ENCODE measurements around the gene CFDP1.

- no peak for TF ChIP-seq AGO2 (optimal IDR thresholded peaks at IDR 0.05; ENCODE audit: low read depth, low read length)
- TF ChIP-seq MYC (CRISPR knock-in tag; IDR thresholded peaks at IDR 0.05; ENCODE audit: borderline replicate concordance): no peak
- no peak for TF ChIP-seq ATF2 (CRISPR knock-in tag; IDR thresholded peaks at IDR 0.05)
- no peak for TF ChIP-seq MAFK (conservative IDR thresholded peaks at IDR 0.05 in 1 of 2, IDR thresholded peaks at IDR 0.05 in 1 of 2; ENCODE audit: low read length in 2 of 2)
- TF ChIP-seq ZNF263 (CRISPR knock-in tag; IDR thresholded peaks at IDR 0.05): no peak
- TF ChIP-seq CEBPB (IDR thresholded peaks at IDR 0.05; ENCODE audit: borderline replicate concordance, low read depth, low read length): no peak
- no peak for TF ChIP-seq EP300 (IDR thresholded peaks at IDR 0.05; ENCODE audit: low read depth in 2 of 2, low read length in 2 of 2)
- no peak for TF ChIP-seq EP300 (CRISPR knock-in tag; IDR thresholded peaks at IDR 0.05; ENCODE audit: borderline replicate concordance)
- TF ChIP-seq, protein P1, sequence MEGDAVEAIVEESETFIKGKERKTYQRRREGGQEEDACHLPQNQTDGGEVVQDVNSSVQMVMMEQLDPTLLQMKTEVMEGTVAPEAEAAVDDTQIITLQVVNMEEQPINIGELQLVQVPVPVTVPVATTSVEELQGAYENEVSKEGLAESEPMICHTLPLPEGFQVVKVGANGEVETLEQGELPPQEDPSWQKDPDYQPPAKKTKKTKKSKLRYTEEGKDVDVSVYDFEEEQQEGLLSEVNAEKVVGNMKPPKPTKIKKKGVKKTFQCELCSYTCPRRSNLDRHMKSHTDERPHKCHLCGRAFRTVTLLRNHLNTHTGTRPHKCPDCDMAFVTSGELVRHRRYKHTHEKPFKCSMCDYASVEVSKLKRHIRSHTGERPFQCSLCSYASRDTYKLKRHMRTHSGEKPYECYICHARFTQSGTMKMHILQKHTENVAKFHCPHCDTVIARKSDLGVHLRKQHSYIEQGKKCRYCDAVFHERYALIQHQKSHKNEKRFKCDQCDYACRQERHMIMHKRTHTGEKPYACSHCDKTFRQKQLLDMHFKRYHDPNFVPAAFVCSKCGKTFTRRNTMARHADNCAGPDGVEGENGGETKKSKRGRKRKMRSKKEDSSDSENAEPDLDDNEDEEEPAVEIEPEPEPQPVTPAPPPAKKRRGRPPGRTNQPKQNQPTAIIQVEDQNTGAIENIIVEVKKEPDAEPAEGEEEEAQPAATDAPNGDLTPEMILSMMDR (CRISPR knock-in tag; IDR thresholded peaks at IDR 0.05): no peak
- TF ChIP-seq ZNF737 (CRISPR knock-in tag; IDR thresholded peaks at IDR 0.05; ENCODE audit: borderline replicate concordance): no peak
- TF ChIP-seq, protein P2, sequence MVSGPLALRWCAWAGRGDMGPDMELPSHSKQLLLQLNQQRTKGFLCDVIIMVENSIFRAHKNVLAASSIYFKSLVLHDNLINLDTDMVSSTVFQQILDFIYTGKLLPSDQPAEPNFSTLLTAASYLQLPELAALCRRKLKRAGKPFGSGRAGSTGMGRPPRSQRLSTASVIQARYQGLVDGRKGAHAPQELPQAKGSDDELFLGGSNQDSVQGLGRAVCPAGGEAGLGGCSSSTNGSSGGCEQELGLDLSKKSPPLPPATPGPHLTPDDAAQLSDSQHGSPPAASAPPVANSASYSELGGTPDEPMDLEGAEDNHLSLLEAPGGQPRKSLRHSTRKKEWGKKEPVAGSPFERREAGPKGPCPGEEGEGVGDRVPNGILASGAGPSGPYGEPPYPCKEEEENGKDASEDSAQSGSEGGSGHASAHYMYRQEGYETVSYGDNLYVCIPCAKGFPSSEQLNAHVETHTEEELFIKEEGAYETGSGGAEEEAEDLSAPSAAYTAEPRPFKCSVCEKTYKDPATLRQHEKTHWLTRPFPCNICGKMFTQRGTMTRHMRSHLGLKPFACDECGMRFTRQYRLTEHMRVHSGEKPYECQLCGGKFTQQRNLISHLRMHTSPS (CRISPR knock-in tag; IDR thresholded peaks at IDR 0.05; ENCODE audit: low read depth): no peak
- TF ChIP-seq, protein P3, sequence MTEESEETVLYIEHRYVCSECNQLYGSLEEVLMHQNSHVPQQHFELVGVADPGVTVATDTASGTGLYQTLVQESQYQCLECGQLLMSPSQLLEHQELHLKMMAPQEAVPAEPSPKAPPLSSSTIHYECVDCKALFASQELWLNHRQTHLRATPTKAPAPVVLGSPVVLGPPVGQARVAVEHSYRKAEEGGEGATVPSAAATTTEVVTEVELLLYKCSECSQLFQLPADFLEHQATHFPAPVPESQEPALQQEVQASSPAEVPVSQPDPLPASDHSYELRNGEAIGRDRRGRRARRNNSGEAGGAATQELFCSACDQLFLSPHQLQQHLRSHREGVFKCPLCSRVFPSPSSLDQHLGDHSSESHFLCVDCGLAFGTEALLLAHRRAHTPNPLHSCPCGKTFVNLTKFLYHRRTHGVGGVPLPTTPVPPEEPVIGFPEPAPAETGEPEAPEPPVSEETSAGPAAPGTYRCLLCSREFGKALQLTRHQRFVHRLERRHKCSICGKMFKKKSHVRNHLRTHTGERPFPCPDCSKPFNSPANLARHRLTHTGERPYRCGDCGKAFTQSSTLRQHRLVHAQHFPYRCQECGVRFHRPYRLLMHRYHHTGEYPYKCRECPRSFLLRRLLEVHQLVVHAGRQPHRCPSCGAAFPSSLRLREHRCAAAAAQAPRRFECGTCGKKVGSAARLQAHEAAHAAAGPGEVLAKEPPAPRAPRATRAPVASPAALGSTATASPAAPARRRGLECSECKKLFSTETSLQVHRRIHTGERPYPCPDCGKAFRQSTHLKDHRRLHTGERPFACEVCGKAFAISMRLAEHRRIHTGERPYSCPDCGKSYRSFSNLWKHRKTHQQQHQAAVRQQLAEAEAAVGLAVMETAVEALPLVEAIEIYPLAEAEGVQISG (CRISPR knock-in tag; IDR thresholded peaks at IDR 0.05): no peak
- TF ChIP-seq ZSCAN30 (CRISPR knock-in tag; IDR thresholded peaks at IDR 0.05): no peak
- TF ChIP-seq, protein P4, sequence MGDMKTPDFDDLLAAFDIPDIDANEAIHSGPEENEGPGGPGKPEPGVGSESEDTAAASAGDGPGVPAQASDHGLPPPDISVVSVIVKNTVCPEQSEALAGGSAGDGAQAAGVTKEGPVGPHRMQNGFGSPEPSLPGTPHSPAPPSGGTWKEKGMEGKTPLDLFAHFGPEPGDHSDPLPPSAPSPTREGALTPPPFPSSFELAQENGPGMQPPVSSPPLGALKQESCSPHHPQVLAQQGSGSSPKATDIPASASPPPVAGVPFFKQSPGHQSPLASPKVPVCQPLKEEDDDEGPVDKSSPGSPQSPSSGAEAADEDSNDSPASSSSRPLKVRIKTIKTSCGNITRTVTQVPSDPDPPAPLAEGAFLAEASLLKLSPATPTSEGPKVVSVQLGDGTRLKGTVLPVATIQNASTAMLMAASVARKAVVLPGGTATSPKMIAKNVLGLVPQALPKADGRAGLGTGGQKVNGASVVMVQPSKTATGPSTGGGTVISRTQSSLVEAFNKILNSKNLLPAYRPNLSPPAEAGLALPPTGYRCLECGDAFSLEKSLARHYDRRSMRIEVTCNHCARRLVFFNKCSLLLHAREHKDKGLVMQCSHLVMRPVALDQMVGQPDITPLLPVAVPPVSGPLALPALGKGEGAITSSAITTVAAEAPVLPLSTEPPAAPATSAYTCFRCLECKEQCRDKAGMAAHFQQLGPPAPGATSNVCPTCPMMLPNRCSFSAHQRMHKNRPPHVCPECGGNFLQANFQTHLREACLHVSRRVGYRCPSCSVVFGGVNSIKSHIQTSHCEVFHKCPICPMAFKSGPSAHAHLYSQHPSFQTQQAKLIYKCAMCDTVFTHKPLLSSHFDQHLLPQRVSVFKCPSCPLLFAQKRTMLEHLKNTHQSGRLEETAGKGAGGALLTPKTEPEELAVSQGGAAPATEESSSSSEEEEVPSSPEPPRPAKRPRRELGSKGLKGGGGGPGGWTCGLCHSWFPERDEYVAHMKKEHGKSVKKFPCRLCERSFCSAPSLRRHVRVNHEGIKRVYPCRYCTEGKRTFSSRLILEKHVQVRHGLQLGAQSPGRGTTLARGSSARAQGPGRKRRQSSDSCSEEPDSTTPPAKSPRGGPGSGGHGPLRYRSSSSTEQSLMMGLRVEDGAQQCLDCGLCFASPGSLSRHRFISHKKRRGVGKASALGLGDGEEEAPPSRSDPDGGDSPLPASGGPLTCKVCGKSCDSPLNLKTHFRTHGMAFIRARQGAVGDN (CRISPR knock-in tag; IDR thresholded peaks at IDR 0.05): no peak
Observed at GRCh38 chr16:75423723-75424104, 9.6 kb downstream of the CFDP1 start.

Data from HepG2 (cell line).